Measurements from ENCODE around the gene WWOX. TPM values are rescaled to one million over a fixed set of nuclear protein-coding genes. Genes with fewer than 3 reads are reported as not detected.

WWOX gene
- total RNA-seq, 2 experiments from 2014 or later = 20.2 to 21.4 TPM

DNA sequence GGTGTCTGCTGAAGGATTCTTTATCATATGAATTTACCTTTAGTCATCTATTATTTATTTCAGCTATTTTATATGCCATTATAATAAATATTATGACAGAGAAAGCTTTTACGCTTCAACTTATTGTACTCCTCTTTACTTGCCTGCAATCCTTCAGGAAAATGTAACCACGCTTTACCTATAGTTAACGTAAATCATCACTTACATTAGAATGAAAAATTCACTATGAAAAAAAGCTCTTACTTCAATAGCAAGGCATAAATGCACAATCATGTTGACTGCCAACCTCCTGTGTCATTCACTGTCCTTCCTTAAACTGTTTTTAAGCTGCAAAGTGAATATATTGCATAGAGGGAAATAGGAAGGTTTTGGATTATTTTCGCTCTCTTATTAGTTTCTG is 277.9 kb downstream of the WWOX start:
- intact Hi-C loops (cut with micrococcal nuclease) = no loop called here
- Mint-ChIP-seq H3K9me3 (no peaks in the 10 kb centered on the region), H3K36me3 (ENCODE audit: low read depth) (no peaks in the 10 kb centered on the region), H3K27me3 (ENCODE audit: low read depth) (no peaks in the 10 kb centered on the region), H3K4me1 (ENCODE audit: low read depth) (no peaks in the 10 kb centered on the region), H3K4me3 (no peak overlapping the region), H3K27ac (no peak overlapping the region)
- no peak for DNase-seq
- CTCF ChIA-PET = no interaction called here

DNA sequence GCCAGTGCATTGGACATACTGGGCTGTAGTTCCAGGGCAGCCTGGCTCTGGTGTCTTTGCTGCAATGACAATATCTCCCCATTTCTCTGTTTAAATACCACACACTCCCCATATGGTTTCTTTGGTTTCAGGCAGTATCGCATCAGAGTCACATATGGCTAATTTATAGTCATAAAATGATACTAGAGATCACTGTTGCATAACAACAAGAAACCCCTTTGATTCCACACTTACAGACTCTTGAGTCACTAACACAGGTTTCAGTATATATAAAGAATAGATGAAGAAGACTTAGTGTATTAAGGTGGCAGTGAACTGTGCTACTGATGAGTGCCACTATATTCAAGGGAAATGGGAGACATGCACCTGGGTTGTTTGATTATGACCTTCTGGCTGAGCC is 281.6 kb downstream of the WWOX start:
- Mint-ChIP-seq H3K27me3 (ENCODE audit: low read depth) (no peaks in the 10 kb centered on the region), H3K9me3 (no peaks in the 10 kb centered on the region), H3K36me3 (ENCODE audit: low read depth) (no peaks in the 10 kb centered on the region), H3K4me1 (ENCODE audit: low read depth) (no peaks in the 10 kb centered on the region), H3K4me3 (no peak overlapping the region), H3K27ac (no peak overlapping the region)
- intact Hi-C loops (cut with micrococcal nuclease) = no loop called here
- CTCF ChIA-PET = no interaction called here
- DNase-seq = no peak

DNA sequence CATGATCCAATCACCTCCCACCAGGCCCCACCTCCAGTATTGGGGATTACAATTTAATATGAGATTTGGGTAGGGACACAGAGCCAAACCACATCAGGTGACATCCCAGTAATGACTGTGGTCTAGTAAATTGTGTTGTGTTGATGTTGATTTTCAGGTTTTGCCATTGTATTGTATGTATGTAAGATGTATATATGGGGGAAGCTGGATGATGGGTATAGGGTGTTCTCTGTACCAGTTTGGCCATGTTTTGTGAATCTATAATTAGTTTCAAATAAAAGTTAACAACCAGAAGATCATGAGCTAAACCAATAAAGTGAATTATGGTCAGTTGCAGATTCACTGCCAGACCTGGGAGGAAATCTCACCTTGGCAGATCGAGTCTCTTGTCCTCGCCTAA is 283.7 kb downstream of the WWOX start:
- intact Hi-C loops (cut with micrococcal nuclease) = no loop called here
- Mint-ChIP-seq H3K4me3 (no peak overlapping the region), H3K36me3 (ENCODE audit: low read depth) (peaks cover 11% of the 10 kb centered on the region), H3K4me1 (ENCODE audit: low read depth) (no peaks in the 10 kb centered on the region), H3K27me3 (ENCODE audit: low read depth) (no peaks in the 10 kb centered on the region), H3K27ac (no peak overlapping the region), H3K9me3 (no peaks in the 10 kb centered on the region)
- CTCF ChIA-PET = no interaction called here
- DNase-seq = no peak

DNA sequence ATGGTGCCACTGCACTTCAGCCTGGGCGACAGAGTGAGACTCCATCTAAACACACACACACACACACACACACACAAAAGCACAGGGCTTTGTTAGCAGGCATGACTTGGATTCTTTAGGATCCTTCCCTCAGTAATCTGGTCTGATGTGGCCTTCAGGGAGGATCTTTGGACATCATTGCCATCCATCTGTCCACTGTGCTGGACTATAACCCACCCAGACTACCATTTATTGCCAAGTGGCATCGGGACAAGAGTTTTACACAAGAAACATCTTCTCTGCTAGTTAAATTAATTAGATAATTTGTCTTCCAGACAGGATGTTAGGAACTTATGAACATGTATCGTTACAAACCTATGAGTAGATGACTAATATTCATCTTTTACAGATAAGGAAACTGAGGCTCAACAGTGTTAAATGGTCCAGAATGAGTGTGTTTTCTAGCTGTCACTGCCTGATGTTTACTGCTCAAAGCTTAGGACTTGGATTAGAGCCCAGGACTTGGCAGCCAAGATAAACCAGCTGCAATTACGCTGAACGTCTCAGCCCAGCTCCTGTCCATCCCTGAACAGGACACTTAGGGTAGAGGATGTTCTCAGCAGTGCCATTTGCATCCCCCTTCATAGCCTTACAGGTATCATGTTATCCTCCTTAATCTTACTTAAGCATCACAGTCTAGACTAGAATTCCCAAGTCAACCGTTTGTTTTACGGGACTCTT is 285.8 kb downstream of the WWOX start:
- Mint-ChIP-seq H3K9me3 (no peaks in the 10 kb centered on the region), H3K4me1 (ENCODE audit: low read depth) (no peaks in the 10 kb centered on the region), H3K36me3 (ENCODE audit: low read depth) (peaks cover 13% of the 10 kb centered on the region), H3K4me3 (no peak overlapping the region), H3K27ac (no peak overlapping the region), H3K27me3 (ENCODE audit: low read depth) (no peaks in the 10 kb centered on the region)
- CTCF ChIA-PET = no interaction called here
- intact Hi-C loops (cut with micrococcal nuclease) = no loop called here
- DNase-seq = no peak

DNA sequence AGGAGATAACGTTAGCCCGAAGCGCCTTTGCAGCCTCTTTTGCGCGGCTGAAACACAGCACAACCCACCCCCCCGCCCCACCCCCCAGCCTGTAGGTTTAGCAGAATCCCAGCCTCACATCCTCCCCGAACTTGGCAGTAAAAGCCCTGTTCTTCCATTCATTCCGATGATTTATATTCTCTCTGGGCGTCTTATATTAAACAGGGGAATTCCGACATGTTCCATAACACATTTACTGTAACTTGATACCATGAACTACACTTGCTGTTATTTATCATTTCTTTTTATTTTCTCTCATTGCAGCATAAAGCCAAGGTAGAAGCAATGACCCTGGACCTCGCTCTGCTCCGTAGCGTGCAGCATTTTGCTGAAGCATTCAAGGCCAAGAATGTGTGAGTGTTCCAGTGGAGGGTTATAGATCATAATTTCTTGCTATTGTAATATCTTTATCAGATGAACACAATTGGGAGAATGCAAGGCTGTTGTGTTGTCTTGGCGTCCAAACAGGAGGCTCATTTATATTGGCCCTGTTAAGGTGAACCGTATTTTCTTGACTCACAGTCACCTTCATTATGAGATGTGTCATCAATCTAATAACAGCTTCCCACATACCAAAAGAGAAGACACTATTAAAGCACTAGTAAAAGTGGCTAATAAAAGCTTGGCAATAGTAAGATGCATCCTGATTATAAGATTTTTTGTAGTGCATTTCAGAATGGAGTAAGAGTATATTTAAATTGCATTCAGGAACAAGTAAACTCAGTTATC is 287.3 kb downstream of the WWOX start:
- DNase-seq = no peak
- H3K4me1 Mint-ChIP-seq (ENCODE audit: low read depth) = no peaks in the 10 kb centered on the region
- peaks cover 19% of the 10 kb centered on the region for H3K36me3 Mint-ChIP-seq (ENCODE audit: low read depth)
- H3K27me3 Mint-ChIP-seq (ENCODE audit: low read depth) = no peaks in the 10 kb centered on the region
- CTCF ChIA-PET = no interaction called here
- H3K9me3 Mint-ChIP-seq = no peaks in the 10 kb centered on the region
- no peak overlapping the region for H3K4me3 Mint-ChIP-seq
- intact Hi-C loops (cut with micrococcal nuclease) = no loop called here
- no peak overlapping the region for H3K27ac Mint-ChIP-seq

DNA sequence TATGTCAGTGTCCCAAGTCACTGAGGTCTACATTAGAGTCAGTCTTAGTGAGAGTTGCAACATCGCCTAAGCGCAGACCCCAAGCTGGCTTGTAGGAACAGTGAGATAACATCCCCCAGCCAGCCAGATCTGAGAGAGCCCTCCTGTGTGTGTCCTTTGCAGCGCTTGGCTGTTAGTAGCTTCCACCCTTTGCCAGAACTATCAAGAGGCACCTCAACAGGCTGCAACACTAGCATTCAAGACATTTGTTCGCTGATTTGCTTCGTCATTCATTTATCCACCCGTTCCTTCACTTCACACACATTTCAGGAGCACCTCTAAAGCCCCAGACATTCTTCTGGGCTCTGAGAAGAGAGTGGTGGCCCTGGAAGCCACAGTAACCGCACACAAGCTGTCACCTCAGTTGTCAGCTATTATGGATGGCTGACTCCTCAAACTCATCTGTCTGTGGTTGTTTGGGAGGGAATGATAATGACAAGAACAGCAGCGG is 289.6 kb downstream of the WWOX start:
- Mint-ChIP-seq H3K27me3 (ENCODE audit: low read depth) (no peaks in the 10 kb centered on the region), H3K4me1 (ENCODE audit: low read depth) (no peaks in the 10 kb centered on the region), H3K36me3 (ENCODE audit: low read depth) (peaks cover 28% of the 10 kb centered on the region), H3K4me3 (no peak overlapping the region), H3K9me3 (peaks cover 3% of the 10 kb centered on the region), H3K27ac (no peak overlapping the region)
- intact Hi-C loops (cut with micrococcal nuclease) = no loop called here
- no peak for DNase-seq
- CTCF ChIA-PET = no interaction called here

DNA sequence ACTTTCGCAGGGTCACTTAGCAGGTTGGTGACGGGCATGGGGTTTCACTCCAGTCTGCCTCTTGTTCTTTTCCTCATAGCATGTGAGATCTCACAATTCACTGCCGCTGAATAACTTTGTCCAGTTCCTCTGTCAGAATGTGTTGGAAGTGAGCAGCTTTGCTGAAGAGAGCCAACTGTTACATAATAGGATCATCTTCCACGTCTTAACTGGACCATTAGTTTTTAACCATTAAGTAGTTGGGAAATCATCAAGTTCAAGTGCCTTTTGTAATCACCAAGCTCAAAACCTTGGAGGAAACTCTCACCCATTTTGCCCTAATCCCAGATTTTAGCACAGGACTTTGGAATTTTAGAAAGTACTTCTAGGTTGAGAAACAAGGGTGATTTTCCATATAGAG is 290.6 kb downstream of the WWOX start:
- no peaks in the 10 kb centered on the region for H3K27me3 Mint-ChIP-seq (ENCODE audit: low read depth)
- H3K27ac Mint-ChIP-seq = no peak overlapping the region
- H3K4me3 Mint-ChIP-seq = no peak overlapping the region
- intact Hi-C loops (cut with micrococcal nuclease) = no loop called here
- H3K9me3 Mint-ChIP-seq = peaks cover 3% of the 10 kb centered on the region
- no peaks in the 10 kb centered on the region for H3K4me1 Mint-ChIP-seq (ENCODE audit: low read depth)
- no peak for DNase-seq
- peaks cover 33% of the 10 kb centered on the region for H3K36me3 Mint-ChIP-seq (ENCODE audit: low read depth)
- CTCF ChIA-PET = no interaction called here

DNA sequence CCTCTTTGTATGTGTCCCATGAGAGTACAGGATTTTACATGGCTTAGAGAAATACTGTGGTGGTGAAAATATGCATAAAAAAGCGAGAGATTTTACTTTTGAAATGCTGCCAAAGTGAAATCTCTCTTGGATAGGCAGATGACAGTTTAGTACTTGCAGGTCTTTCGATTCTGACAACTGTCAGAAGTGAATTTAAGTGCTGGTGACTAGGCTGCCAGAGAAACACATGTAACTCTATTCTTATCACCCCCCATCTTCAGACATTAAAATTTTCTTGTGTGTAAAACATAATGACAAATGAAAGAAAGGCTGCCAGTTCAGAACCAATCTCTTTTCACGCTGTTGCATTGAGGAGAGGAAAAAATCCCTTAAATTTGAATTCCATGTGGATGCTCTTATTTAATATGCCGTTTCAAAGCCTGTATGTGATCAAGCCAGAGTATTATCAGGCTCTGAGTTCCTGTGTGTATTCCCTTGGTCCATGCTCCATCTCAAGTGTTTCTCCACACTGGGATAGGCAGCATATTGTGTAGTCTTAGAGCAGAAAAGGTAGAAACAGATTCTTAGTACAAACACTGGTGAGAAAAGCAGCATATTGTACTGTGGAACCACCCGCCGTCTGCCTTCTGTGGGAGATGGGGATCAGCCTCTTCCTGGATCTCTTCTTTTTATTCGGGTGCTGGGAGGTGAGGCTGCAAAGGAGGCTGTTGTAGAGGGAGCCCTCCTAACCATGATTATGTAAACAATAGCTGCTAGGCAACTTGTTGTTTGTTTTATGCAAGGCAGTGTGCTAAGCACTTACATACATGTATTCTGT is 291.3 kb downstream of the WWOX start:
- H3K4me3 Mint-ChIP-seq = no peak overlapping the region
- no peaks in the 10 kb centered on the region for H3K27me3 Mint-ChIP-seq (ENCODE audit: low read depth)
- H3K4me1 Mint-ChIP-seq (ENCODE audit: low read depth) = no peaks in the 10 kb centered on the region
- peaks cover 35% of the 10 kb centered on the region for H3K36me3 Mint-ChIP-seq (ENCODE audit: low read depth)
- CTCF ChIA-PET = no interaction called here
- H3K9me3 Mint-ChIP-seq = peaks cover 3% of the 10 kb centered on the region
- no peak overlapping the region for H3K27ac Mint-ChIP-seq
- no peak for DNase-seq
- intact Hi-C loops (cut with micrococcal nuclease) = no loop called here

DNA sequence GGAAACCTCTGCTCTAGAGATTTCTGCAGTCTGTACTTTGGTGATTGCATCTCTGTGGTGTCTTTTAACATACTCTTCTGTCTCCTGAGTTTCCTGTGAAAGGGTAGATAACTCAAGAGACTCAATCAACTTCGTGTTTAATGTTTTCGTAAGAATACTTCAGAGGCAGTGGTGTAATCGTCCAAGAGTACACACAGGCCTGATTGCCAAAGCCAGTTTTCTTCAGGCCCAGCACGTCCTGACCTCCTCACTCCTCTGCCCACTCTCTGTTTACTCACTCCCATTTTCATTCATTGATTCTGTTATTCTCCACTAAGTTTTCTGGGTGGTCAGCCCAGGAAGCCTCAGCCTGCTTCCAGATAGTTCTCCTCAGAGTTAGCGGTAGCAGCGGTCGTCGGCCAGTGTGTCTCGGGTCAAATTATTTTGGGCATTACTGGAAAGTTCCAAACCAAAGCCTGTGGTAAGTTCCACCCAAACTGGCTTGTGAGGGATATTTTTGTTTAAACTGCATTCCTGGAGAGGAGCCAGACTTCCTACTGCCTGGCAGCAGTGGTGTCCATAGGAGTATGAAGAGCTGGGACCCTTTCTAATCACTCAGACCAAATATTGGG is 293.2 kb downstream of the WWOX start:
- Mint-ChIP-seq H3K27me3 (ENCODE audit: low read depth) (no peaks in the 10 kb centered on the region), H3K27ac (no peak overlapping the region), H3K9me3 (peaks cover 5% of the 10 kb centered on the region), H3K4me1 (ENCODE audit: low read depth) (no peaks in the 10 kb centered on the region), H3K36me3 (ENCODE audit: low read depth) (peaks cover 27% of the 10 kb centered on the region), H3K4me3 (no peak overlapping the region)
- intact Hi-C loops (cut with micrococcal nuclease) = no loop called here
- CTCF ChIA-PET = no interaction called here
- DNase-seq = no peak

DNA sequence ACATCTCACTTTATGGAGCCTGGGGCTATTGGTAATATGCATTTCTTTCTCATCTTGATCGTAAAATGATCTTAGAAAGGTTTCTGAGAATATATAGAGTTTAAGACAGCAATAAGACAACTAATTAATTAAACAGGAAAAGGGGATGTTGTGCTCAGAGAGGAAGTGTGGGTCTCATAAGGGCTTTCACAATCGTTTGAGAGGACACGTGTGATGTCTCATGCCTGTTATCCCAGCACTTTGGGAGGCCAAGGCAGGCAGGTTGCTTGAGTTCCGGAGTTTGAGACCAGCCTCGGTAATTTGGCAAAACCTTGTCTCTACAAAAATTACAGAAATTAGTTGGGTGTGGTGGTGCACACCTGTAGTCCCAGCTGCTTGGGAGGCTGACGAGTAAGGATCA is 295.6 kb downstream of the WWOX start:
- Mint-ChIP-seq H3K4me1 (ENCODE audit: low read depth) (no peaks in the 10 kb centered on the region), H3K36me3 (ENCODE audit: low read depth) (peaks cover 21% of the 10 kb centered on the region), H3K9me3 (peaks cover 5% of the 10 kb centered on the region), H3K4me3 (no peak overlapping the region), H3K27me3 (ENCODE audit: low read depth) (no peaks in the 10 kb centered on the region), H3K27ac (no peak overlapping the region)
- CTCF ChIA-PET = no interaction called here
- intact Hi-C loops (cut with micrococcal nuclease) = loop anchor here (5.0 kb wide), 1 partner anchor 962 kb away; no protein-coding TSS in a partner anchor
- no peak for DNase-seq

DNA sequence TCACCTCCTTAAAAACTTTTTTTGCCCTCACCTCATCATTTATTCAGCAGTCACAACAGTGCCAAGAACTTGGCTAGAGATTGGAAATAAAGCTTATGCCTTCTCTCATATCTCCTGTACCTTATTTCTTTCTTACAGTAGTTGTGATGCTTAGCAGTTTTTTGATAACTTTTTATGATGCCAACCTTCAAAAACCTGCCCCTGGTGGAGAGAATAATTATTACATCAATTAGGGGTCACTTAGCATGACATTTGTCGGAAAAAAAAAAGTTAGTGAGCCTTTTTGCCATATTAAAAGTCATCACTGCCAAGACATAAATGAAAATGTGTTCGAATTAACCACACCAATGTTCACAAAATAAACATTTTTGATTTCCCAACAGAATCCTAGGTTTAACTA is 296.6 kb downstream of the WWOX start:
- H3K27me3 Mint-ChIP-seq (ENCODE audit: low read depth) = no peaks in the 10 kb centered on the region
- intact Hi-C loops (cut with micrococcal nuclease) = loop anchor here (5.0 kb wide), 1 partner anchor 961 kb away; no protein-coding TSS in a partner anchor
- H3K36me3 Mint-ChIP-seq (ENCODE audit: low read depth) = peaks cover 18% of the 10 kb centered on the region
- no peak for DNase-seq
- H3K4me3 Mint-ChIP-seq = no peak overlapping the region
- CTCF ChIA-PET = no interaction called here
- no peak overlapping the region for H3K27ac Mint-ChIP-seq
- H3K4me1 Mint-ChIP-seq (ENCODE audit: low read depth) = no peaks in the 10 kb centered on the region
- H3K9me3 Mint-ChIP-seq = peaks cover 5% of the 10 kb centered on the region

DNA sequence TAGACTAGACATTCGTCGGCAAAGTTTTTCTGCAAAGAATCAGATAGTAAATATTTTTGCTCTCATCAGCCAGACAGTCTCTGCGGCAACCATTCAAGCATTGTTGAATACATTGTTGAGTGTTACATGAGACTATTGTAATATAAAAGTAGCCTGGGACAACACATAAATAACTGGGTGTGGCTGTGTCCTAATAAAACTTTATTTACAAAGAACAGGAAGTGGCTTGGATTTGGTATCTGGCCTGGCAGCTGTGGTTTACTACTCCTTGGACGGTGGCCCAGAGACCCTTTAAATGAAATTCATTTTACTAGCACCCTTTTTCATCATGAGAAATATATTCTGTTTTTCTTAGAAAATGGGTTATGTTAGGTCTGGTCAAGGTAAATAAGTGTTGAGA is 297.2 kb downstream of the WWOX start:
- peaks cover 5% of the 10 kb centered on the region for H3K9me3 Mint-ChIP-seq
- H3K4me1 Mint-ChIP-seq (ENCODE audit: low read depth) = no peaks in the 10 kb centered on the region
- peaks cover 15% of the 10 kb centered on the region for H3K36me3 Mint-ChIP-seq (ENCODE audit: low read depth)
- CTCF ChIA-PET = no interaction called here
- intact Hi-C loops (cut with micrococcal nuclease) = loop anchor here (5.0 kb wide), 1 partner anchor 961 kb away; no protein-coding TSS in a partner anchor
- H3K27me3 Mint-ChIP-seq (ENCODE audit: low read depth) = no peaks in the 10 kb centered on the region
- no peak overlapping the region for H3K27ac Mint-ChIP-seq
- no peak for DNase-seq
- no peak overlapping the region for H3K4me3 Mint-ChIP-seq
